Ovary (tissue), 3 donors: ENCODE data around the gene GALNT6.

ENCODE experiments used
- CTCF ChIP-seq, 3 donors: fragments of 450-650 bp in 2 of 3; fragments of 200-600 bp in 1 of 3; IDR thresholded peaks; one replicate each; pipeline versions ENCODE4 v1.5.1 to v1.8.0; 2016 to 2022; ENCODE audit warnings: antibody characterized with exemption in 3 of 3, mild to moderate bottlenecking in 1 of 3
- EP300 ChIP-seq: sonication (generic); formaldehyde crosslinking; IDR thresholded peaks from one replicate; pipeline ENCODE4 v1.6.1; 2017; ENCODE audit warnings: antibody characterized with exemption
- POLR2A ChIP-seq: fragments of 450-650 bp; IDR thresholded peaks from one replicate; pipeline ENCODE4 v1.6.1; 2017; ENCODE audit warnings: antibody characterized with exemption, mild to moderate bottlenecking, moderate library complexity
- donor health status: DM: no; HTN: no; CAD: no.

GRCh38 chr12:51429700-51430099 is 38.5 kb upstream of the GALNT6 start:
- TF ChIP-seq CTCF (IDR thresholded peaks at IDR 0.05) (no peak), POLR2A (no peak), EP300 (no peak)
